ENCODE measurements around the gene CCDC154. TPM values are rescaled to one million over a fixed set of nuclear protein-coding genes. Genes with fewer than 3 reads are reported as not detected.

The CCDC154 gene
- total and polyA plus RNA-seq, 10 of the 15 experiments (the other 5 are each of a cell fraction or from before 2014, with no cell fraction given): 0.06 to 0.26 (median 0.25) TPM; not detected in 7

DNA sequence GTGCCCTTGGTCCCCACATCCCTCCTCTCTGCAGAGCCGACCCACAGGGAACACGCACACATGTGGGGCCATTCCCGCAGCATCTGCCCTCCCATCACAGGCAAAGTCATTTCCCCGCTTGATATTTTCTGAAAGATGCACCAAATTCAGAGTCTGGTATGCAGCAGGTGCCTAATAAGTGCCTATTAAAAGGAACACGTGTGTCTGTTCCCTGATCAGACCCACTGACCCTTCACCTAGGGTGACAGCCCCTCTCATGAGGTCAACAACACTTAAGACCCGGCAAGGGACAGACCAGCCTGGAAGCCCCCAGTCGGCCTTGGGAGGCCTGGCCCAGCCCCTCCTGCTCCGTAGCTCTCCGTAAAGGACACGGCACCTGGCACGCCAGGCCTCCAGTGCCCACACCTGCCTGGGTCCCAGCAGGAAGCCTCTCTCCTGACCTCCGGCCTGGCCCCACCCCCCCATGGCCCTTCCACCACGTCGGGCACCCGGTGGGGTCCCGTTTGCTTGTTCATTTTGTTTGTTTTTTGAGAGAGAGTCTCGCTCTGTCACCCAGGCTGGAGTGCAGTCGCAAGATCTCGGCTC, 49.9 kb downstream of the CCDC154 start:
- TF ChIP-seq POLR2A (IDR thresholded peaks at IDR 0.05; ENCODE audit: low read depth, low read length): no peak
- no peak for TF ChIP-seq POLR2AphosphoS5 (IDR thresholded peaks at IDR 0.05; ENCODE audit: low read length)
- TF ChIP-seq SMAD1 (IDR thresholded peaks at IDR 0.05; ENCODE audit: low read depth, partially characterized antibody): no peak
- no peak for TF ChIP-seq MEF2A (IDR thresholded peaks at IDR 0.05; ENCODE audit: insufficient read depth, low read depth, low read length)
- no peak for TF ChIP-seq NR2F1 (conservative IDR thresholded peaks at IDR 0.05)
- no peak for TF ChIP-seq IRF4 (IDR thresholded peaks at IDR 0.05; ENCODE audit: low read depth, low read length)
- no peak for TF ChIP-seq ETV6 (conservative IDR thresholded peaks at IDR 0.05 in 1 of 2, IDR thresholded peaks at IDR 0.05 in 1 of 2; ENCODE audit: borderline replicate concordance in 1 of 2, low read depth in 1 of 2)
- no TSS peak for BruUV-seq (replicated peaks)
- H3K9ac ChIP-seq (ENCODE audit: control insufficient read depth, insufficient read depth, low read length): no peak overlapping the region
- FAIRE-seq (no peak), DNase-seq (ENCODE audit: low read depth, low spot score) (no peak), ATAC-seq (no peak)
- no peaks in the 10 kb centered on the region for H3K4me1 ChIP-seq (ENCODE audit: control insufficient read depth, insufficient read depth, low read length)
- in situ Hi-C loops (cut with MboI): no loop called here
- H4K20me1 ChIP-seq (ENCODE audit: control insufficient read depth, insufficient read depth): no peaks in the 10 kb centered on the region
- no peak overlapping the region for H3K27ac ChIP-seq (ENCODE audit: control insufficient read depth, insufficient read depth)
- H3K9me3 ChIP-seq (replicated peaks; ENCODE audit: control insufficient read depth, insufficient read depth, low read length): no peaks in the 10 kb centered on the region
- H3K4me3 ChIP-seq: no peak overlapping the region
- no peaks in the 10 kb centered on the region for H3K27me3 ChIP-seq (replicated peaks in 1 of 2; ENCODE audit: control insufficient read depth in 2 of 2, insufficient read depth in 2 of 2, low read length in 1 of 2)
- intact Hi-C loops (cut with micrococcal nuclease; ENCODE audit: unreplicated experiment): no loop called here
- RAD21 ChIA-PET (ENCODE audit: unreplicated experiment): interaction anchor here (0.6 kb wide), 1 partner anchor 10 kb away, joined by 4 read pairs; no protein-coding TSS in a partner anchor
- CTCF ChIA-PET: no interaction called here
- WGBS (ENCODE audit: insufficient coverage, insufficient replicate concordance, low lambda C conversion rate, missing lambda C conversion rate): 87% methylated on average over 19 of the region's 19 CpGs
- H3K4me2 ChIP-seq (ENCODE audit: control insufficient read depth, insufficient read depth): no peak overlapping the region
- no peaks in the 10 kb centered on the region for H3K79me2 ChIP-seq (ENCODE audit: control insufficient read depth, insufficient read depth, low read length)
- POLR2A ChIA-PET: no interaction called here
- SMC1A ChIA-PET (ENCODE audit: uncharacterized antibody, unreplicated experiment): no interaction called here
- H2AFZ ChIP-seq (ENCODE audit: control insufficient read depth, low read depth, low read length): no peak overlapping the region
- no peaks in the 10 kb centered on the region; a peak in 1 of 4 replicates for H3K36me3 ChIP-seq (ENCODE audit: control insufficient read depth in 2 of 2, insufficient read depth in 2 of 2, low read length in 1 of 2)

GRCh38 chr16:1393613-1394176, 50.7 kb downstream of the CCDC154 start:
- RAD21 ChIA-PET (ENCODE audit: unreplicated experiment): interaction anchor here (0.6 kb wide), 1 partner anchor 9 kb away, joined by 4 read pairs; no protein-coding TSS in a partner anchor
- ATAC-seq (no peak), FAIRE-seq (no peak), DNase-seq (ENCODE audit: low read depth, low spot score) (no peak)
- Histone ChIP-seq H2AFZ (ENCODE audit: control insufficient read depth, low read depth, low read length) (no peak overlapping the region), H4K20me1 (ENCODE audit: control insufficient read depth, insufficient read depth) (no peaks in the 10 kb centered on the region), H3K27me3 (replicated peaks in 1 of 2; ENCODE audit: control insufficient read depth in 2 of 2, insufficient read depth in 2 of 2, low read length in 1 of 2) (no peaks in the 10 kb centered on the region), H3K4me3 (no peak overlapping the region), H3K27ac (ENCODE audit: control insufficient read depth, insufficient read depth) (no peak overlapping the region), H3K4me1 (ENCODE audit: control insufficient read depth, insufficient read depth, low read length) (no peaks in the 10 kb centered on the region), H3K36me3 (ENCODE audit: control insufficient read depth in 2 of 2, insufficient read depth in 2 of 2, low read length in 1 of 2) (no peaks in the 10 kb centered on the region; a peak in 1 of 4 replicates), H3K9me3 (replicated peaks; ENCODE audit: control insufficient read depth, insufficient read depth, low read length) (no peaks in the 10 kb centered on the region), H3K79me2 (ENCODE audit: control insufficient read depth, insufficient read depth, low read length) (no peaks in the 10 kb centered on the region), H3K9ac (ENCODE audit: control insufficient read depth, insufficient read depth, low read length) (no peak overlapping the region), H3K4me2 (ENCODE audit: control insufficient read depth, insufficient read depth) (no peak overlapping the region)
- POLR2A ChIA-PET: no interaction called here
- SMC1A ChIA-PET (ENCODE audit: uncharacterized antibody, unreplicated experiment): no interaction called here
- in situ Hi-C loops (cut with MboI): no loop called here
- CTCF ChIA-PET: no interaction called here
- WGBS (ENCODE audit: insufficient coverage, insufficient replicate concordance, low lambda C conversion rate, missing lambda C conversion rate): 89% methylated on average over 21 of the region's 21 CpGs
- intact Hi-C loops (cut with micrococcal nuclease; ENCODE audit: unreplicated experiment): no loop called here
- BruUV-seq (replicated peaks): no TSS peak
- TF ChIP-seq MTA2 (IDR thresholded peaks at IDR 0.05; ENCODE audit: low read depth) (no peak), CREB1 (IDR thresholded peaks at IDR 0.05; ENCODE audit: low read depth) (no peak)
- TF ChIP-seq, protein P1, sequence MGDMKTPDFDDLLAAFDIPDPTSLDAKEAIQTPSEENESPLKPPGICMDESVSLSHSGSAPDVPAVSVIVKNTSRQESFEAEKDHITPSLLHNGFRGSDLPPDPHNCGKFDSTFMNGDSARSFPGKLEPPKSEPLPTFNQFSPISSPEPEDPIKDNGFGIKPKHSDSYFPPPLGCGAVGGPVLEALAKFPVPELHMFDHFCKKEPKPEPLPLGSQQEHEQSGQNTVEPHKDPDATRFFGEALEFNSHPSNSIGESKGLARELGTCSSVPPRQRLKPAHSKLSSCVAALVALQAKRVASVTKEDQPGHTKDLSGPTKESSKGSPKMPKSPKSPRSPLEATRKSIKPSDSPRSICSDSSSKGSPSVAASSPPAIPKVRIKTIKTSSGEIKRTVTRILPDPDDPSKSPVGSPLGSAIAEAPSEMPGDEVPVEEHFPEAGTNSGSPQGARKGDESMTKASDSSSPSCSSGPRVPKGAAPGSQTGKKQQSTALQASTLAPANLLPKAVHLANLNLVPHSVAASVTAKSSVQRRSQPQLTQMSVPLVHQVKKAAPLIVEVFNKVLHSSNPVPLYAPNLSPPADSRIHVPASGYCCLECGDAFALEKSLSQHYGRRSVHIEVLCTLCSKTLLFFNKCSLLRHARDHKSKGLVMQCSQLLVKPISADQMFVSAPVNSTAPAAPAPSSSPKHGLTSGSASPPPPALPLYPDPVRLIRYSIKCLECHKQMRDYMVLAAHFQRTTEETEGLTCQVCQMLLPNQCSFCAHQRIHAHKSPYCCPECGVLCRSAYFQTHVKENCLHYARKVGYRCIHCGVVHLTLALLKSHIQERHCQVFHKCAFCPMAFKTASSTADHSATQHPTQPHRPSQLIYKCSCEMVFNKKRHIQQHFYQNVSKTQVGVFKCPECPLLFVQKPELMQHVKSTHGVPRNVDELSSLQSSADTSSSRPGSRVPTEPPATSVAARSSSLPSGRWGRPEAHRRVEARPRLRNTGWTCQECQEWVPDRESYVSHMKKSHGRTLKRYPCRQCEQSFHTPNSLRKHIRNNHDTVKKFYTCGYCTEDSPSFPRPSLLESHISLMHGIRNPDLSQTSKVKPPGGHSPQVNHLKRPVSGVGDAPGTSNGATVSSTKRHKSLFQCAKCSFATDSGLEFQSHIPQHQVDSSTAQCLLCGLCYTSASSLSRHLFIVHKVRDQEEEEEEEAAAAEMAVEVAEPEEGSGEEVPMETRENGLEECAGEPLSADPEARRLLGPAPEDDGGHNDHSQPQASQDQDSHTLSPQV (IDR thresholded peaks at IDR 0.05): no peak

All from GM12878 (cell line).